Epithelial cell of esophagus (primary cell): ENCODE data around the gene DLEC1.

ENCODE experiments used
- DNase-seq: peaks from one replicate; pipeline ENCODE4 v3.0.0; 2010; ENCODE audit warnings: low read depth
- H3K4me3 ChIP-seq: 2 replicates; pipeline ENCODE4 v1.5.1; 2011; ENCODE audit warnings: mild to moderate bottlenecking, low read length, control low read depth
- CTCF ChIP-seq: IDR thresholded peaks from 2 replicates; pipeline ENCODE4 v1.5.1; 2011; ENCODE audit warnings: low read depth, mild to moderate bottlenecking, low read length, control low read depth, inconsistent platforms; ENCODE audit not compliant: insufficient read depth; ENCODE audit errors: missing control alignments

Gene DLEC1

GRCh38 chr3:38121832-38122461, 82.9 kb downstream of the DLEC1 start:
- TF ChIP-seq CTCF = no peak
- no peak for DNase-seq
- H3K4me3 ChIP-seq = no peak overlapping the region

GRCh38 chr3:38122712-38123290, 83.8 kb downstream of the DLEC1 start:
- no peak overlapping the region for H3K4me3 ChIP-seq
- DNase-seq = no peak
- no peak for TF ChIP-seq CTCF

- no peak overlapping the region for H3K4me3 ChIP-seq
- TF ChIP-seq CTCF = no peak
- DNase-seq = peak; percentile 24
These were observed 85.5 kb downstream of the DLEC1 start for GRCh38 chr3:38124324-38125122.

- TF ChIP-seq CTCF = no peak
- DNase-seq = no peak
- no peak overlapping the region for H3K4me3 ChIP-seq
These were observed 86.5 kb downstream of the DLEC1 start for GRCh38 chr3:38125305-38126120.

- H3K4me3 ChIP-seq = no peak overlapping the region
- no peak for DNase-seq
- no peak for TF ChIP-seq CTCF
These were observed 87.3 kb downstream of the DLEC1 start for GRCh38 chr3:38126121-38126892.
